Lung (tissue), 4 donors: ENCODE results near the gene CTRB1. TPM values are rescaled to one million over a fixed set of nuclear protein-coding genes. Genes with fewer than 3 reads are reported as not detected.

ENCODE experiments used
- polyA plus RNA-seq, 2 donors: library from polyadenylated mRNA; stranded (reverse); fragments of 200-250 nt; gene quantifications; one replicate each; pipeline ENCODE4 v1.2.1, GENCODE V29; 2013
- total RNA-seq, 2 donors: library from RNA; depleted of rRNA in 1 of 2; stranded (reverse); fragments of >200 nt in 1 of 2; gene quantifications; one replicate each; pipeline ENCODE4 v1.2.1, GENCODE V29; 2014 to 2021
- donor health status: Bipolar disorder and iron deficiency.
- donor health status: healthy.
- donor health status: DM: yes; HTN: yes; CAD: no.

CTRB1 gene
- total and polyA plus RNA-seq, 4 donors: 0.33 to 6.5 (median 0.97) TPM; not detected in 1

Other genes with a start within 250 kb of the CTRB1 start
- gene WDR59, start 233.9 kb upstream of the CTRB1 start, total RNA-seq: 10 to 100 TPM; 51.2 to 60.1 TPM
- gene WDR59, start 233.9 kb upstream of the CTRB1 start, polyA plus RNA-seq: 10 to 100 TPM; 11.2 to 12.8 TPM
- gene ZNRF1, start 220.0 kb upstream of the CTRB1 start, total RNA-seq: 10 to 100 TPM; 21.4 to 25.1 TPM
- gene ZNRF1, start 220.0 kb upstream of the CTRB1 start, polyA plus RNA-seq: 10 to 100 TPM in 1 of 2 donors, 1 to 10 TPM in 1; 8.9 to 11.0 TPM
- 10 to 100 TPM in 1 of 2 donors, 1 to 10 TPM in 1; 7.0 to 17.0 TPM for gene LDHD, start 102.2 kb upstream of the CTRB1 start, total RNA-seq
- 1 to 10 TPM; 4.3 to 9.2 TPM for gene LDHD, start 102.2 kb upstream of the CTRB1 start, polyA plus RNA-seq
- gene ZFP1, start 70.5 kb upstream of the CTRB1 start, total RNA-seq: 10 to 100 TPM in 1 of 2 donors, 1 to 10 TPM in 1; 8.7 to 18.4 TPM
- gene ZFP1, start 70.5 kb upstream of the CTRB1 start, polyA plus RNA-seq: 1 to 10 TPM; 3.3 to 3.5 TPM
- 10 to 100 TPM in 1 of 2 donors, not detected in 1; 14.6 TPM for gene CTRB2, start 11.8 kb upstream of the CTRB1 start, total RNA-seq
- gene CTRB2, start 11.8 kb upstream of the CTRB1 start, polyA plus RNA-seq: 1 to 10 TPM in 1 of 2 donors, under 1 TPM in 1; 0.65 to 1.3 TPM
- 10 to 100 TPM; 51.3 to 70.7 TPM for gene BCAR1, start 32.6 kb downstream of the CTRB1 start, total RNA-seq
- gene BCAR1, start 32.6 kb downstream of the CTRB1 start, polyA plus RNA-seq: 10 to 100 TPM; 37.5 to 48.6 TPM
- gene CFDP1, start 214.5 kb downstream of the CTRB1 start, total RNA-seq: 100 to 1,000 TPM in 1 of 2 donors, 10 to 100 TPM in 1; 44.8 to 105 TPM
- 10 to 100 TPM; 62.1 to 66.1 TPM for gene CFDP1, start 214.5 kb downstream of the CTRB1 start, polyA plus RNA-seq
- gene TMEM170A, start 245.7 kb downstream of the CTRB1 start, total RNA-seq: 10 to 100 TPM; 20.2 to 37.9 TPM
- 10 to 100 TPM in 1 of 2 donors, 1 to 10 TPM in 1; 8.2 to 10.3 TPM for gene TMEM170A, start 245.7 kb downstream of the CTRB1 start, polyA plus RNA-seq